ENCODE measurements around the gene RHOU. TPM values are rescaled to one million over a fixed set of nuclear protein-coding genes. Genes with fewer than 3 reads are reported as not detected.

The RHOU gene
- total and polyA plus RNA-seq, 4 donors: 12.9 to 40.1 (median 23.4) TPM

DNA sequence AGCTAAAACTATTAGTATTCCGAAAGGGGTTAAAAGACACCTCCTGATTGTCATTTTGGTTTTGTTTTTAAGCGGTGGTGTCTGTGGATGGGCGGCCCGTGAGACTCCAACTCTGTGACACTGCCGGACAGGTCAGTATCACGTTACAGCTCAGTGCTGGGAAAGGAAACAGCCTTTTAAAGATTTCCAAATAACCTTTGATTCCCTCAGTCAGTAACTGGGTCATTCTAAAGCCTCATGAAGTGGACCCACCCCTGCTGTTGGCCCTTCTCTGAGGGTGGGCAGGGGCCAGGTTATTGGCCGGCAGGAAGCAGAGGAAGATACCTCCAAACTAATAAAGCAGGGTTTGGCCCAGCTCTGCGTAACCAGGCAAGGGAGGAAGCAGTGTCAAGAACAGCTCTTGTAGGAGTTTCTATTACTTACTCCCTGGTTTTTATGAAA, 2.3 kb downstream of the RHOU start:
- Histone ChIP-seq H3K27me3 (ENCODE audit: control insufficient read depth in 3 of 3, insufficient read depth in 3 of 3, low read length in 2 of 3) (no peaks in the 10 kb centered on the region), H3K9me3 (ENCODE audit: control insufficient read depth in 4 of 4, insufficient read depth in 3 of 4, low read length in 3 of 4) (no peaks in the 10 kb centered on the region), H3K36me3 (ENCODE audit: control insufficient read depth in 4 of 4, insufficient read depth in 4 of 4, low read length in 4 of 4) (peaks cover 0 to 20% (median 11%) of the 10 kb centered on the region in 4 donors), H3K4me1 (ENCODE audit: control insufficient read depth in 5 of 5, insufficient read depth in 5 of 5, low read length in 5 of 5) (peaks cover 0 to 51% (median 14%) of the 10 kb centered on the region in 5 donors), H3K9ac (ENCODE audit: insufficient read depth in 1 of 2, low read length in 2 of 2) (peak overlapping the region in 1 of 2 donors; percentile 67), H3K27ac (ENCODE audit: low read depth in 1 of 2, low read length in 1 of 2) (no peak overlapping the region), H3K4me3 (peak overlapping the region; percentile 1)
- DNase-seq (peak in 1 of 3 donors; percentile 29), ATAC-seq (ENCODE audit: insufficient read depth, low FRiP score) (no peak)
- WGBS, 2 donors: 54 to 72% methylated on average over 8 of the region's 8 CpGs
- no peak for TF ChIP-seq CTCF (IDR thresholded peaks at IDR 0.05; ENCODE audit: control extremely low read depth, extremely low read depth)

DNA sequence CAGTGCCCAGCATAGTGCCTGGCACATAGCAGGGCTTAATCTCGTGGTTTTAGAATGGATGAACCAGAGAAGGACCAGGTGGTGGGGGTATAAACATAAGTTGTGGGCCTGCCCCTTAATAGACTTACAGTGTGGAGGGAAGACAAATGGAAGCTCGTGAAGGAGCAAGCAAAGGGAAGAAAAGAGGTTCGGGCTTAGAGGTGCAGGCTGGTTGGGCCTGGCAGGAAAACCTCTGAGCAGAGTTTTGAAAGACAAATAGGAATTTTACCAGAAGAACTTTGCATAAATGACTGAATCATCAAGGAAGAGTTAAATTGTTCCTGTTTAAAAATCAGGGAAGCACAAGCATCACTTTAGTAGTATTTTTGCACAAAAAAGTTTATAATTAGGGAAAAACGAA, 4.5 kb downstream of the RHOU start:
- H3K4me3 ChIP-seq: no peak overlapping the region
- H3K9ac ChIP-seq (ENCODE audit: insufficient read depth in 1 of 2, low read length in 2 of 2): no peak overlapping the region
- peak overlapping the region in 1 of 2 donors; percentile 32 for H3K27ac ChIP-seq (ENCODE audit: low read depth in 1 of 2, low read length in 1 of 2)
- ATAC-seq (ENCODE audit: insufficient read depth, low FRiP score) (no peak), DNase-seq (no peak)
- no peaks in the 10 kb centered on the region for H3K9me3 ChIP-seq (ENCODE audit: control insufficient read depth in 4 of 4, insufficient read depth in 3 of 4, low read length in 3 of 4)
- WGBS, 2 donors: 78 to 84% methylated on average over 4 of the region's 4 CpGs
- peaks cover 0 to 32% (median 22%) of the 10 kb centered on the region in 4 donors for H3K36me3 ChIP-seq (ENCODE audit: control insufficient read depth in 4 of 4, insufficient read depth in 4 of 4, low read length in 4 of 4)
- no peaks in the 10 kb centered on the region for H3K27me3 ChIP-seq (ENCODE audit: control insufficient read depth in 3 of 3, insufficient read depth in 3 of 3, low read length in 2 of 3)
- no peak for TF ChIP-seq CTCF (IDR thresholded peaks at IDR 0.05; ENCODE audit: control extremely low read depth, extremely low read depth)
- peaks cover 0 to 45% (median 14%) of the 10 kb centered on the region in 5 donors for H3K4me1 ChIP-seq (ENCODE audit: control insufficient read depth in 5 of 5, insufficient read depth in 5 of 5, low read length in 5 of 5)

GRCh38 chr1:228740543-228741317, 5.5 kb downstream of the RHOU start:
- no peak overlapping the region for H3K9ac ChIP-seq (ENCODE audit: insufficient read depth in 1 of 2, low read length in 2 of 2)
- peak in 2 of 3 donors; percentile 36 to 59 for DNase-seq
- 62 to 79% methylated on average over 8 of the region's 8 CpGs for WGBS, 2 donors
- no peak overlapping the region for H3K27ac ChIP-seq (ENCODE audit: low read depth in 1 of 2, low read length in 1 of 2)
- ATAC-seq (ENCODE audit: insufficient read depth, low FRiP score): peak; percentile 38
- peaks cover 0 to 45% (median 11%) of the 10 kb centered on the region in 5 donors for H3K4me1 ChIP-seq (ENCODE audit: control insufficient read depth in 5 of 5, insufficient read depth in 5 of 5, low read length in 5 of 5)
- no peak for TF ChIP-seq CTCF (IDR thresholded peaks at IDR 0.05; ENCODE audit: control extremely low read depth, extremely low read depth)
- no peaks in the 10 kb centered on the region for H3K9me3 ChIP-seq (ENCODE audit: control insufficient read depth in 4 of 4, insufficient read depth in 3 of 4, low read length in 3 of 4)
- no peak overlapping the region for H3K4me3 ChIP-seq
- H3K36me3 ChIP-seq (ENCODE audit: control insufficient read depth in 4 of 4, insufficient read depth in 4 of 4, low read length in 4 of 4): peaks cover 0 to 39% (median 22%) of the 10 kb centered on the region in 4 donors
- H3K27me3 ChIP-seq (ENCODE audit: control insufficient read depth in 3 of 3, insufficient read depth in 3 of 3, low read length in 2 of 3): no peaks in the 10 kb centered on the region

Data from lung (tissue), 12 donors.